Stimulated activated CD4-positive, alpha-beta T cell treated with anti-CD3 and anti-CD28 coated beads, Interleukin-12 subunit alpha, Interleukin-12 subunit beta, amount 100 ng/mL, for 4 hours (primary cell): ENCODE measurements around the gene FPGS.

Source experiments
- DNase-seq: peaks from one replicate; pipeline ENCODE4 v3.0.0-alpha.2; 2020

FPGS gene

DNA sequence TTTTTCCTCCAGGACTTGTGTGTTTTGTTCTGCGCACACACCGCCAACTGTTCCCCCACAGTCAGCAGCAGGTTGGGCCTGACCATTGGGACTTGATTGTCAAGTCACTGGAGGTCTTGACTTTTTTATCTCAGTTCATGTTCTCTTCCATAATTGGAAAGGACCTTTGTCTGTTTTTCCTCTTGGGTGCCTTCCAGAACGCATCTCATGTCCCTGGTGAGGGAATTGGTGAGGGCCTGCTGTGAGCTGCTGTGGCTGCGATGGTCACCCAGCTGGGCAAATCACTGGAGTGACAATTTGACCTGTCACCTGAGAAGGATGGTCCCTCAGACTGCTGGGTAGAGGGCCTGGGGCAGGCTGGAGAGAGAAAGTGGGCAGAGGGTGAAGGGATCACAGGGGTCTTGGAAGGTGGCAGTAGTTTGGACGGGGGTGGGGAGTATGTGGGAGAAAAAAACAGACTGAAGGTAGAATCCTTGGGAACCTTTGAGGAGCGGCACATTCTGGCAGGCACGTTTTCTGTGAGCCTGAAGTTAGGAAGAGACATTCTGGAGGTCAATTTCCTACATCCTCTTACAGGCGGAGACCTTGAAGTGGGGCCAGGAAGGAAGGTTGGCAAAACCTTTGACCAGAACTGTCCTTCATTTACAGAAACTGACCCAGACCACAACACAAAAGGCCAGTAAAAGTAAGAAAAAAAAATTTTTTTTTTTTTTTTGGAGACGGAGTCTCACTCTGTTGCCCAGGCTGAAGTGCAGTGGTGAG, 12.4 kb upstream of the FPGS start:
- no peak for DNase-seq

- no peak for DNase-seq
Observed at GRCh38 chr9:127791085-127791484, 11.6 kb upstream of the FPGS start.

DNA sequence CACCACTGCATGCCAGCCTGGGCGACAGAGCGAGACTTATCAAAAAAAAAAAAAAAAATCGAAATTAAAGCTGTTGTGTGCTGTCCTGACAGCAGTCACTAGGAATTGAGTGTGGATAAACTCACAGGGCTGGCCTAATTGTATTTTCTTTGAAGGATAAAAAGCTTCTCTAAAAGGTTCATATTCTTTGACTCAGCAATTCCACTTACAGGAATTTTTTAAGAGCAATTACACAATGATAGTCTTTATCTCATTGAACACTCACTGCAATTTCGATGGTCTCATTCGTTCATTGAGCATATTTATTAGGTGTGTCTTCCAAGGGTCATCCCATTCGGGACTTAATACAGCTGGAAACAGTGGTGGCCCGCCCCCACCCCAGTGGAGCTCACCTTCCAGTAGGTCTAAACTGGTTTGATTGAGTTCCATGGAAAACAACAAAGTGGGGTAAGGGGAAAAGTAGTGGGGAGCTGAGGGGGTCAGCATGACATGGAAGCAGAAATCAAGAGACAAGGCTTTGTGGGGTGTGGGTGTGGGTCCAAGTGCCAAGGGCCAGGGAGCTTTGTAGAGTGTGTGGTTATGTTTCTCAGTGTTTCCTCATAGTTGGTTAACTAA, 10.2 kb upstream of the FPGS start:
- no peak for DNase-seq

DNA sequence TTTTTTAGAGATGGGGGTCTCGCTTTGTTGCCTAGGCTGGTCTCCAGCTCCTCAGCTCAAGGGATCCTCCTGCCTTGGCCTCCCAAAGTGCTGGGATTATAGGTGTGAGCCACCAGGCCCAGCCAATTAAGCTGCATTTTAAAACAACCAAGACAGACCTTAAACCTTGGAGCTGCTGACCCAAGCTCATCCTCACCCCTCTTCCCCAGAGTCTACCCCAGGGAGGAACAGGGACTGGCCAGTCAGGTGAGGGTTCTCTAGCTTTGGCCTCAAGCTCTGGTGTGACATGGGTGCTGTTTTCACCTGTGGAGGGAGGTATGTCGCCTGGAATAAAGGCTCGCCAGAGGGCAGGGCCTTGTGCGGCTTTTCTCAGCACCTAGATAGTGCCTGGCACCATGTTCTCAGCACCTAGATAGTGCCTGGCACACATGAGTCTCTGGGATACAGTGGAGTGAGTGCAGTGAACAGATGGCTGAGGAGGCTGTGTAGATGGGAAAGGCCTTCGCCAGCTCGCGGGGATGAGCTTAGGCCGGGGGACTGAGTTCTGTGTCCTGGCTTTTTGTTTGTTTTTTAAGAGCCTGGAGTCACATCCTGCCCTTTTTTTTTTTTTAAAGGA, 9.5 kb upstream of the FPGS start:
- DNase-seq = no peak

- DNase-seq = no peak
Observed at GRCh38 chr9:127794001-127794791, 8.5 kb upstream of the FPGS start.

- no peak for DNase-seq
Observed at GRCh38 chr9:127796225-127796813, 6.4 kb upstream of the FPGS start.

DNA sequence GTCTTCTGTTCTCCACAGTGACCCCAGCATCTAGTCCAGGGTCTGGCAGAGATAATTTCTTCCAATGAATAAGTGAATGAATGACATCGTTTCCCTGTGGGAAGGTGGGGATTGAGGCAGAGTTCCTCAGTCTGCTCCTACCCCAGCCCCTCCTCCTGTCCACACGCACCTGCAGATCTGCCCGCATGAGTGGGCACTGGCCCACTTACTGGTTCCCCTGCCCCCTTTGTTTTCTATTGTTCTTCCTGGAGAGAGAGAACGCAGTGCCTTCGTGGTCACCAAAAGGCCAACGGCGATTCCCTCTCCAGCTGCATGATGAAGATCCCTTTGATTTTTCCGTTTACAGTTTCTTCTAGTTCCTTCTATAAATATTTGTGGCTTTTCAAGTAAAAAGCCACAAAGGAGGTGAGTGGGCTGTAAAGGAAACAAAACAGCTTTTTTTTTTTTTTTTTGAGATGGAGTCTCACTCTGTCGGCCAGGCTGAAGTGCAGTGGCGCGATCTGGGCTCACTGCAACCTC, 5.8 kb upstream of the FPGS start:
- DNase-seq = no peak

DNA sequence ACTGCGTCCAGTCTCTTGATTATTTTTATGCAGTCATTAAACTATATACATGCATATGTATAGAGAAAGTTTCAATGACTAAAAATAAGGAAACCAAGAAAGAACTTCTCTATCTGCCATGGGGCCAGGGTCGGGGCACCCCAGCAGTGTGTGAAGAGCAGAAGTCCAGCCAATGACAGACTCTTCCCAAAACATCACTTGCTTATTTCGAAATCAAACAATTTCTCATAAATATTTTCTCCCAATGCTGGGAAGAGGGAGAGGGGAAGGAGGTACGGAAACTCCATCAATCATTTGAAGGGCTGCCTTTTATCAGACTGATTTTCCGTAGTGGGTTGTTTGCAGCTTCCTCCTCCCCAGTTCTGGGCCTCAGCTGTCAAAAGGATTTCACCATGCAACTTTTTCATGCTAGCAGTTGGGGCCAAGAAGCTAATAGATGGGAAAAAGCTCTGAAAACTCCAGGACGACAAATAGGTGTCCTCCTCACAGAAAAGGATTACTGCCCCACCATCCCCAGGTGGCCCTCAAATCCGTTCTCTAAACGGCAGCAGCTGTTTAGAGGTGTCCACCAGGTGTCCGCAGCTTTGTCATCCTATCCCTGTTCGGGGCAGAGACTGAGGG, 617 bp upstream of the FPGS start:
- no peak for DNase-seq

- no peak for DNase-seq
Observed at GRCh38 chr9:127803507-127804352, 1.0 kb downstream of the FPGS start.

DNA sequence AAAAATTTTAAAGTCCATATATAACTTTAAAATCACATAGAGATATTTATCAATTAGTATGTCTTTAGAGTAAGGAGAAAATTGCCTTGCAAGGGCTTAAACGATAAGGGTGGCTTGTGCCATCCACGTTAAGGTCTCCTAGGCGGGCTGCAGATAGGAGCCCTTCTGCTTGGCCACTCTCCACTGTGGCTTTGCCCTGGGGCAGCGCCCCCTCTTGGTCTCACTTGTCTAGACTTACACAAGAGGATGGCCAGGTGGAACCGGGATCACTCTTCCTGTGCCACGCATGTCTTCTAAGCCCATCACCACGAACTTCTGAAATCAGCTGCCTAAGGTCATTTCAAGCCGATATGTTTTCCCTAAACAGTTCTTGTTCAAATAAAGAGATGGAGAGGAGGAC, 2.9 kb downstream of the FPGS start:
- DNase-seq = no peak

GRCh38 chr9:127806871-127807270, 4.2 kb downstream of the FPGS start:
- DNase-seq = no peak

DNA sequence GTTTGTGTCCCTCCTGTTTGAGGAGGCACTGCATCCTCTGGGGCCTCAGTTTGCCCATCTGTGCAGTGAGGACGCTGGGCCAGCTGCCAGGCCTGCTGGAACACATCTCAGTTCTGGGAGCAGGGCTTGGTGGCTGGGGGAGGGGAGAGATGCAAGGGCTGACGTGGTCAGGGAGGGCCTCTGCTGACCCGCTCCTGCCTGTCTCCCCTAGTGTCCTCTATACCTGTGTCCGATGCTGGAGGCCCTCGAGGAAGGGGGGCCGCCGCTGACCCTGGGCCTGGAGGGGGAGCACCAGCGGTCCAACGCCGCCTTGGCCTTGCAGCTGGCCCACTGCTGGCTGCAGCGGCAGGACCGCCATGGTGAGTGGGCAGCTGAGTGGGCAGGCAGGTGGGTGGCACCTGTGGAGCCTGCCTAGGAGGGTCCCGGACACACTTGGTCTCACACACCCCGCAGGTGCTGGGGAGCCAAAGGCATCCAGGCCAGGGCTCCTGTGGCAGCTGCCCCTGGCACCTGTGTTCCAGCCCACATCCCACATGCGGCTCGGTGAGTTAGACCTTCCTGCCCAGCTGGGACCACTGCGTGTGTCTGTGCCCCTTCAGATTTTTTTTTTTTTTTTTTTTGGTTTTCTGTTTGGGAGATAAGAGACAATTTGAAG, 5.8 kb downstream of the FPGS start:
- DNase-seq = no peak

GRCh38 chr9:127809002-127809539, 6.4 kb downstream of the FPGS start:
- no peak for DNase-seq

DNA sequence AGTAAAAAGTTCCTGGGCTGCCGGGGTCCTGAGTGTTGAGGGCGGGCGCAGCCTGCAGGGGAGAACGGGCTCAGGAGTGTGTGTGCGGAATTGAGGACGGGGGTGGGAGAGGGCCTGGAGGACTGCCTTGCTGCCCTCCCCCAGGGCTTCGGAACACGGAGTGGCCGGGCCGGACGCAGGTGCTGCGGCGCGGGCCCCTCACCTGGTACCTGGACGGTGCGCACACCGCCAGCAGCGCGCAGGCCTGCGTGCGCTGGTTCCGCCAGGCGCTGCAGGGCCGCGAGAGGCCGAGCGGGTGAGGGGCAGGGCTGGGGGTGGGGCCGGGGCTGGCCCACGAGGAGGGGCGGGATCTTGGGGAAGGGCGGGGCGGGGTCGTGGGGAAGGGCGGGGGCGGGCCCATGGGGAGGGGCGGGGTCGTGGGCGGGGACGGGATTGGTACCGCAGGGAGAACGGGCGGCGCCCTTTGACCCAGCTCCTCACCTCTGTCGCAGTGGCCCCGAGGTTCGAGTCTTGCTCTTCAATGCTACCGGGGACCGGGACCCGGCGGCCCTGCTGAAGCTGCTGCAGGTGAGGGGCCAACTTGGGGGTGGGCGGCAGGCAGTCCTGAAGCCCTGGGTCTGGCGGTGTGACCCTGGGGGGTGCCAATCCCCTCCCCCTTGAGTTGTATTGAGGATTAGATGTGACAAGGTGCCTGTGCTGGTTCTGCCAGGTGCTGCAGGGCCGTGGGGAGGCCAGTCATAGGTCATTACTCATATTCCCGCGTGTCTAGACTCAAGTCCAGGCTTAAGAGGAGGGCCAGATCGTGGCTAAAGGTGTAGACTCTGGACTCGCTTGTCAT, 7.1 kb downstream of the FPGS start:
- DNase-seq = no peak

- DNase-seq = no peak
Observed at GRCh38 chr9:127810378-127811187, 7.9 kb downstream of the FPGS start.

DNA sequence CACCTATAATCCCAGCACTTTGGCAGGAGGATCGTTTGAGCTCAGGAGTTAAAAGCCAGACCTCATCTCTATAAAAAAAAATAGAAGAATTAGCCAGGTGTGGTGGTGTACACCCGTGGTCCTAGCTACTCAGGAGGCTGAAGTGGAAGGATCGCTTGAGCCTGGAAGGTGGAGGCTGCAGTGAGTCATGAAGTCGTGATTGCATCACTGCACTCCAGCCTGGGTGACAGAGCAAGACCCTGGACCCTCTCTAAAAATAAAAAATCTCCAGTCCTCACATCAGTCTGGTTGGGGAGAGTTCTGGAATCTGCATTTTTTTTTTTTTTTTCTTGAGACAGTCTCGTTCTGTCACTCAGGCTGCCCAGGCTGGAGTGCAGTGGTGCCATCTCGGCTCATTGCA, 9.3 kb downstream of the FPGS start:
- no peak for DNase-seq

DNA sequence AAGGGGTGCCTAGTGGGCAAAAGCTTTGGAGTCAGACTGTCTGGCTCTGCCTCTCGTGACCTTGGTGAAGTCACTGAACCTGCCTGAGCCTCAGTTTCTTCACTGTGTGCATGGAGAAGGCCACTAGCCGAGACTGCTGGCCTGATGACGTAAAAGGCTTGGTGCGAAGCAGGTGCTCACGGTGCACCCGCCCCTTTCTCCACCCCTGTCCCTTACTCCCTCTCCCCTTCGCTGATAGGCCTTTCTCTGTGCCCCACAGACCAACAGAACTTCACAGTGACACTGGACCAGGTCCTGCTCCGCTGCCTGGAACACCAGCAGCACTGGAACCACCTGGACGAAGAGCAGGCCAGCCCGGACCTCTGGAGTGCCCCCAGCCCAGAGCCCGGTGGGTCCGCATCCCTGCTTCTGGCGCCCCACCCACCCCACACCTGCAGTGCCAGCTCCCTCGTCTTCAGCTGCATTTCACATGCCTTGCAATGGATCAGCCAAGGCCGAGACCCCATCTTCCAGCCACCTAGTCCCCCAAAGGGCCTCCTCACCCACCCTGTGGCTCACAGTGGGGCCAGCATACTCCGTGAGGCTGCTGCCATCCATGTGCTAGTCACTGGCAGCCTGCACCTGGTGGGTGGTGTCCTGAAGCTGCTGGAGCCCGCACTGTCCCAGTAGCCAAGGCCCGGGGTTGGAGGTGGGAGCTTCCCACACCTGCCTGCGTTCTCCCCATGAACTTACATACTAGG, 10.4 kb downstream of the FPGS start:
- no peak for DNase-seq

DNA sequence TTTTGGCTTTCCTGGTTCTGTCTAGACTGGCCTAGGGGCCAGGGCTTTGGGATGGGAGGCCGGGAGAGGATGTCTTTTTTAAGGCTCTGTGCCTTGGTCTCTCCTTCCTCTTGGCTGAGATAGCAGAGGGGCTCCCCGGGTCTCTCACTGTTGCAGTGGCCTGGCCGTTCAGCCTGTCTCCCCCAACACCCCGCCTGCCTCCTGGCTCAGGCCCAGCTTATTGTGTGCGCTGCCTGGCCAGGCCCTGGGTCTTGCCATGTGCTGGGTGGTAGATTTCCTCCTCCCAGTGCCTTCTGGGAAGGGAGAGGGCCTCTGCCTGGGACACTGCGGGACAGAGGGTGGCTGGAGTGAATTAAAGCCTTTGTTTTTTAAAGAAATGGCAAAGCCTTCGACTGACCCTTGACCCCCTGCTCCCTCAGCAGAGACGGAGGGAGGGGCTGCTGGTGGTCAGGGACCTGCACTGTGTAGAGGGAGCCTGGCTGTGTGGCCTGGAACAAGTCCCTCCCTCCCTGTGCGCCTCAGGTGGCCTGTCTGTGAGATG, 11.1 kb downstream of the FPGS start:
- DNase-seq = no peak
